ENCODE results near the gene SLC2A5. TPM values are rescaled to one million over a fixed set of nuclear protein-coding genes. Genes with fewer than 3 reads are reported as not detected.

The SLC2A5 gene
- total and polyA plus RNA-seq, 2 of the 4 experiments (the other 2 are of a cell fraction) = 0.03 to 0.18 TPM

DNA sequence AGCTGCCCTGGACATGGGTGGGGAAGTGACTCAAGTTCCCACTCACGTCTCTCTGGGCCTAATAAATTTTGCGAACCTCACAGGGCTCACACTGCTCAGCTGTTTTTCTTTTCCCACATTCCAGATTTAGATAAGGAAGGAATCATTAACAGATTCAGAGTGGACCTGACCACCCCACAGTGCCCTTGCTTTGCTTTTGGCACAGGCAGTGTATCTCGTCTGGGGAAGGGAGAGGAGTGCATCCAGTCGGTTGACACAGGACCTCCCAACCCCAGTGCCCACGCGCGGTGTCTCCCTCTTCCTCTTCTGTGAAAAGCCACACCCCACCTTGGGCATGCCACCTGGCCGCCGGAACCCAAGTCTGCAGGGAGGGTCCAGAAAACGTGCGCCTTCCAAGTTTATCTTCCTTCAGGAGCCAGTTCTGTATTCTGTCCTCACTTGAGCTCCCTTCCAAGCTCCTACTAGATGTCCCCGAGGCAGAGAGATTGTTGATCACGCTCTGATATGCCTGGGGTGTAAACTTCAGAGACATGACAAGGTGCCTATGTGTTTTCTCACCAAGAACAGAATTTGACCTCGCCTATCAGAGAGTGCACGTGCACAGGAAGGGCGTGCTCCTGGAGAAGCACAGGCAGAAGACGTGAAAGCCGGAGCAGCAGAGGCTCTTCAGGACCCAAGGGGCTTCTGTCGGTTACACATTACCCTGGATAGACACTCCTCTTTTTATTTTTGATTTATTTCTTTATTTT, 9.5 kb upstream of the SLC2A5 start:
- Histone ChIP-seq H3K9me1 (ENCODE audit: insufficient read depth, low read length) (no peaks in the 10 kb centered on the region), H3K9me3 (ENCODE audit: control insufficient read depth, insufficient read depth, low read length) (no peaks in the 10 kb centered on the region), H4K5ac (ENCODE audit: low read depth, low read length) (no peak overlapping the region), H3K14ac (replicated peaks; ENCODE audit: low read depth, low read length) (no peak overlapping the region), H3K27me3 (ENCODE audit: control insufficient read depth, insufficient read depth, low read length) (peaks cover 12% of the 10 kb centered on the region), H2BK20ac (ENCODE audit: low read depth, low read length) (no peak overlapping the region), H3K27ac (ENCODE audit: insufficient read depth, low read length) (no peak overlapping the region), H3K4me2 (ENCODE audit: low read depth, low read length) (no peak overlapping the region), H3K4ac (ENCODE audit: low read depth, low read length) (no peak overlapping the region), H3K23ac (ENCODE audit: low read depth, low read length) (no peak overlapping the region), H2BK15ac (ENCODE audit: low read depth, low read length) (no peak overlapping the region), H2AFZ (replicated peaks; ENCODE audit: low read length, poor library complexity) (no peak overlapping the region), H2AK5ac (ENCODE audit: low read depth, low read length) (no peak overlapping the region), H4K8ac (ENCODE audit: low read depth in 2 of 2, low read length in 2 of 2) (no peak overlapping the region), H3K9ac (ENCODE audit: low read depth, low read length) (no peak overlapping the region), H3K18ac (ENCODE audit: low read depth, low read length) (no peak overlapping the region), H4K20me1 (ENCODE audit: insufficient read depth, low read length) (no peaks in the 10 kb centered on the region), H3K56ac (ENCODE audit: extremely low read depth, insufficient read depth, low read length) (no peak overlapping the region), H2AK9ac (replicated peaks; ENCODE audit: low read depth, low read length, poor library complexity) (no peak overlapping the region), H3K4me1 (ENCODE audit: control insufficient read depth, insufficient read depth, low read length) (peaks cover 2% of the 10 kb centered on the region; the same call in 1 of the 2 replicates), H2BK120ac (ENCODE audit: low read depth, low read length) (no peak overlapping the region), H4K91ac (ENCODE audit: insufficient read depth, low read depth, low read length) (no peak overlapping the region), H2BK5ac (ENCODE audit: low read depth, low read length, poor library complexity, severe bottlenecking) (no peak overlapping the region), H3K36me3 (ENCODE audit: control insufficient read depth, insufficient read depth, low read length) (no peaks in the 10 kb centered on the region), H3K79me1 (ENCODE audit: low read depth in 1 of 2, low read length in 2 of 2) (no peaks in the 10 kb centered on the region), H3K4me3 (ENCODE audit: insufficient read depth, low read depth, low read length) (no peak overlapping the region)
- DNase-seq (no peak), ATAC-seq (ENCODE audit: low read depth) (no peak)
- POLR2A ChIA-PET (ENCODE audit: unreplicated experiment) = no interaction called here
- intact Hi-C loops (cut with micrococcal nuclease) (no loop called here), dilution Hi-C loops (cut with HindIII; ENCODE audit: low sequenced_read_pairs, unreplicated experiment) (no loop called here), in situ Hi-C loops (cut with MboI; ENCODE audit: low sequenced_read_pairs) (no loop called here)
- no TSS peak for BruUV-seq (replicated peaks)
- TF ChIP-seq MAZ (IDR thresholded peaks at IDR 0.05; ENCODE audit: borderline replicate concordance, low read depth, low read length) (no peak), CEBPB (IDR thresholded peaks at IDR 0.05; ENCODE audit: low read depth, low read length) (no peak), FOS (IDR thresholded peaks at IDR 0.05; ENCODE audit: low read depth, low read length) (no peak), BHLHE40 (IDR thresholded peaks at IDR 0.05; ENCODE audit: low read depth, low read length) (no peak), RCOR1 (IDR thresholded peaks at IDR 0.05; ENCODE audit: insufficient replicate concordance, low read length) (no peak), POLR2A (IDR thresholded peaks at IDR 0.05; ENCODE audit: low read depth, low read length) (no peak), CHD1 (IDR thresholded peaks at IDR 0.05; ENCODE audit: low read depth, low read length) (no peak), RAD21 (IDR thresholded peaks at IDR 0.05; ENCODE audit: low read length) (no peak), SMC3 (IDR thresholded peaks at IDR 0.05; ENCODE audit: low read depth, low read length) (no peak), MXI1 (IDR thresholded peaks at IDR 0.05; ENCODE audit: borderline replicate concordance, low read depth, low read length) (no peak), MAFK (IDR thresholded peaks at IDR 0.05; ENCODE audit: low read depth, low read length) (no peak)
- TF ChIP-seq, protein P1, sequence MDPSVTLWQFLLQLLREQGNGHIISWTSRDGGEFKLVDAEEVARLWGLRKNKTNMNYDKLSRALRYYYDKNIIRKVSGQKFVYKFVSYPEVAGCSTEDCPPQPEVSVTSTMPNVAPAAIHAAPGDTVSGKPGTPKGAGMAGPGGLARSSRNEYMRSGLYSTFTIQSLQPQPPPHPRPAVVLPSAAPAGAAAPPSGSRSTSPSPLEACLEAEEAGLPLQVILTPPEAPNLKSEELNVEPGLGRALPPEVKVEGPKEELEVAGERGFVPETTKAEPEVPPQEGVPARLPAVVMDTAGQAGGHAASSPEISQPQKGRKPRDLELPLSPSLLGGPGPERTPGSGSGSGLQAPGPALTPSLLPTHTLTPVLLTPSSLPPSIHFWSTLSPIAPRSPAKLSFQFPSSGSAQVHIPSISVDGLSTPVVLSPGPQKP (IDR thresholded peaks at IDR 0.05; ENCODE audit: borderline replicate concordance, low read depth, low read length) = no peak
- TF ChIP-seq, protein P2, sequence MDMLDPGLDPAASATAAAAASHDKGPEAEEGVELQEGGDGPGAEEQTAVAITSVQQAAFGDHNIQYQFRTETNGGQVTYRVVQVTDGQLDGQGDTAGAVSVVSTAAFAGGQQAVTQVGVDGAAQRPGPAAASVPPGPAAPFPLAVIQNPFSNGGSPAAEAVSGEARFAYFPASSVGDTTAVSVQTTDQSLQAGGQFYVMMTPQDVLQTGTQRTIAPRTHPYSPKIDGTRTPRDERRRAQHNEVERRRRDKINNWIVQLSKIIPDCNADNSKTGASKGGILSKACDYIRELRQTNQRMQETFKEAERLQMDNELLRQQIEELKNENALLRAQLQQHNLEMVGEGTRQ (IDR thresholded peaks at IDR 0.05; ENCODE audit: low read depth, low read length) = no peak
- TF ChIP-seq, protein P3, sequence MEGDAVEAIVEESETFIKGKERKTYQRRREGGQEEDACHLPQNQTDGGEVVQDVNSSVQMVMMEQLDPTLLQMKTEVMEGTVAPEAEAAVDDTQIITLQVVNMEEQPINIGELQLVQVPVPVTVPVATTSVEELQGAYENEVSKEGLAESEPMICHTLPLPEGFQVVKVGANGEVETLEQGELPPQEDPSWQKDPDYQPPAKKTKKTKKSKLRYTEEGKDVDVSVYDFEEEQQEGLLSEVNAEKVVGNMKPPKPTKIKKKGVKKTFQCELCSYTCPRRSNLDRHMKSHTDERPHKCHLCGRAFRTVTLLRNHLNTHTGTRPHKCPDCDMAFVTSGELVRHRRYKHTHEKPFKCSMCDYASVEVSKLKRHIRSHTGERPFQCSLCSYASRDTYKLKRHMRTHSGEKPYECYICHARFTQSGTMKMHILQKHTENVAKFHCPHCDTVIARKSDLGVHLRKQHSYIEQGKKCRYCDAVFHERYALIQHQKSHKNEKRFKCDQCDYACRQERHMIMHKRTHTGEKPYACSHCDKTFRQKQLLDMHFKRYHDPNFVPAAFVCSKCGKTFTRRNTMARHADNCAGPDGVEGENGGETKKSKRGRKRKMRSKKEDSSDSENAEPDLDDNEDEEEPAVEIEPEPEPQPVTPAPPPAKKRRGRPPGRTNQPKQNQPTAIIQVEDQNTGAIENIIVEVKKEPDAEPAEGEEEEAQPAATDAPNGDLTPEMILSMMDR (conservative IDR thresholded peaks at IDR 0.05; ENCODE audit: low read depth, low read length) = no peak
- 87% methylated on average over 3 of the region's 19 CpGs; no CpG with 5 or more reads in 1 of the 2 experiments for WGBS, 2 experiments (ENCODE audit: extremely low coverage in 2 of 2, insufficient read length in 1 of 2)
- CTCF ChIA-PET = no interaction called here
